ENCODE data around the gene CCDC30.

Gene CCDC30

DNA sequence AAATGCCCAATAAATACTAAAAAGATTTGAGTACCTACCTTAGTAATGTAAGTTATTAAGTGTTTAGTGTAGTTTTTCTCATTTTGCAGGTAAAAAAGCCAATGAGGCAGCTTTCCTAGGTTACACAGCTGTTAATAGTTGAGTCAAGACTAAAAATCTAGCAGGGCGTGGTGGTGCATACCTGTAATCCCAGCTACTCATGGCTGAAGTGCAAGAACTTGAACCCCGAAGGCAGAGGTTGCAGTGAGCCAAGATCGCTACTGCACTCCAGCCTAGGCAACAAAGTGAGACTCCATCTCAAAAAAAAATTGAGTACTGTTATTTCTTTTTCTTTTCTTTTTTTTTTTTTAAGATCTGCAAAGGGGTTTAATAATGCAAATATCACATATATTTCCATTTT lies 226.8 kb downstream of the CCDC30 start:
- DNase-seq (ENCODE audit: low read depth in 3 of 3, low spot score in 1 of 3), result no peak

- DNase-seq (ENCODE audit: low read depth in 3 of 3, low spot score in 1 of 3), result no peak
Observed at GRCh38 chr1:42690477-42691156, 227.5 kb downstream of the CCDC30 start.

DNA sequence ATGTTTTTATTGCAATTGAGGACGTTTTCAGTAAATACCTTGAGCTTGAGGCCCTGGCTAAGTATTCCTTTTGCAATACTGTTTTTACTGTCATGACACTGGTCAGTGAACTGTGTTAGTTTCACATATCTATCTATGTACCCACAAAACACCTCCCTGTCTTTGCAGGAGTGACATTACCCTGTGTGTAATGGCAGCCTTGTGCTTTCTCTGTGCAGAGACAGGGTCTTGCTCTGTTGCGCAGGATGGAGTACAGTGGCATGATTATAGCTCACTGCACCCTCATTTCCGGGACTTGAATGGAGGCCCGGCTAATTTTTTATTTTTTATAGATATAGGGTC lies 228.0 kb downstream of the CCDC30 start:
- DNase-seq (ENCODE audit: low read depth in 3 of 3, low spot score in 1 of 3), result no peak

DNA sequence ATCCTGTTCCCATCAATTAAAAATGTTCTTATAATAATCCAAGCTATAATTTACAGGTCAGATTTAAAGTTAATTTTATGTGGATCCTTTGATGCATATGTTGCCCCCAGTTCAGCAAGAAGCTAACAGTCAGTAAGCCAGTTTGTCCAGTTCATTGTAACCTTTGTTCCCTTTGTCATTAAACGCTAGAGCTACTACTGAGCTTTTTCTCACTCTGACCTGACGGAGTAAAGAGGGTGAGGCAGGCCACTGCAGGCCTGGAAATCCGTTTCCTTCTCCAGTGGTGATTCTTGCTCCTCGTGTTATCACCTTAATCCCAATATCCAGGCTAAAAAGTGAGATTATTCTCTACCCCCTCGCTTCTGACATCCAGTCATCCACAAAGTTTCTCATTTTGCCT lies 229.4 kb downstream of the CCDC30 start:
- no peak for DNase-seq (ENCODE audit: low read depth in 3 of 3, low spot score in 1 of 3)

GRCh38 chr1:42692911-42693310 lies 229.8 kb downstream of the CCDC30 start:
- DNase-seq (ENCODE audit: low read depth in 3 of 3, low spot score in 1 of 3), result no peak

GRCh38 chr1:42698081-42698813 lies 235.2 kb downstream of the CCDC30 start:
- no peak for DNase-seq (ENCODE audit: low read depth in 3 of 3, low spot score in 1 of 3)

GRCh38 chr1:42700006-42700405 lies 236.9 kb downstream of the CCDC30 start:
- DNase-seq (ENCODE audit: low read depth in 3 of 3, low spot score in 1 of 3), result no peak

DNA sequence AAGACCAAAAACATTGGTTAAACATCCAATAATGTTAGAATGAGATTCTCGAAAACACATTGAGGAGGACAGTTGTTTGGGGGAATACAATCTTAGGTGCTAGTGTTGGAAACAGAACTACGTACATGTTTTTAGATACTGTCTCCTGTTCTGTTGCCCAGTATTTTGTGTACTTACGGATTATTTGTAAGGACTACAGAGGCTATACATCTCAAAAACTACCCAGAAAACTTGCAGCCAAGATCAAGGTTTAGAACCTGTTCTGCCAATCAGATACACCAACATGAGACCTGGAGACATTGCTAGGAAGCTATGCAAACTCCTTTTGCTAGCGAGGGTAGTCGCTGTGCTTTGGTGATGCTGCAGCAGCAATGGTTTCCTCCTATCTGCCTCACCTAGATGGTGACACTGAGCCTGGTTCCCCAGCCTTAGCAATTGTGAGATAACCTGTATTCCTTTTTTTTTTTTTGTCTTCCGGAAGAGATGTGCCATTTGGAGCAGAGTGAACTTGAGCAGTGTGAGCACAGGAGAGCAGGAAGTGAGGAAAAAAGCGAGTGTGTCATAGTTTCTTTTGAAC lies 240.9 kb downstream of the CCDC30 start:
- no peak for DNase-seq (ENCODE audit: low read depth in 3 of 3, low spot score in 1 of 3)
